AG10803 (cell line): ENCODE data around the gene WASL.

ENCODE experiments used
- DNase-seq: peaks from one replicate; pipeline ENCODE4 v3.0.0; 2010; ENCODE audit warnings: low read depth
- H3K4me3 ChIP-seq: 2 replicates; pipeline ENCODE4 v1.5.1; 2011; ENCODE audit warnings: mild to moderate bottlenecking, low read length, control low read depth
- TF ChIP-seq, protein P1 (sequence below): conservative IDR thresholded peaks from 2 replicates; pipeline ENCODE4 v1.5.1; 2011; ENCODE audit warnings: mild to moderate bottlenecking, low read length, control low read depth, inconsistent platforms

WASL gene

DNA sequence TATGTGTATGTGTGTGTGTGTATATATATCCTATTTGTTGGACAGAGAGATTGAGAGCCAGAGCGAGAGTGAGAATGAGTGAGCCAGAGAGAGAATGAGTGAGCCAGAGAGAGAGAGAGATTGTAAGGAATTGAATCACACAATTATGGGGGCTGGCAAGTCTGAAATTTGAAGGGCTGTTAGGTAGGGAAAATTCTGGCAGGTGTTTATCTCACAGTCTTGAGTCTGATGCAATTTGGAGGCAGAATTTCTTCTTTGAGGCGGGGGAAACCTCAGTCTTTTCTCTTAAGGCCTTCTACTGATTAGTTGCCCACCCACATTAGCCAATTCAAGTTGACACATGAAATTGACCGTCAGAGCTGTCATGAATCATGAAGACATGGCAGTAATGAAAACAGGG is 41.0 kb upstream of the WASL start:
- TF ChIP-seq, protein P1, sequence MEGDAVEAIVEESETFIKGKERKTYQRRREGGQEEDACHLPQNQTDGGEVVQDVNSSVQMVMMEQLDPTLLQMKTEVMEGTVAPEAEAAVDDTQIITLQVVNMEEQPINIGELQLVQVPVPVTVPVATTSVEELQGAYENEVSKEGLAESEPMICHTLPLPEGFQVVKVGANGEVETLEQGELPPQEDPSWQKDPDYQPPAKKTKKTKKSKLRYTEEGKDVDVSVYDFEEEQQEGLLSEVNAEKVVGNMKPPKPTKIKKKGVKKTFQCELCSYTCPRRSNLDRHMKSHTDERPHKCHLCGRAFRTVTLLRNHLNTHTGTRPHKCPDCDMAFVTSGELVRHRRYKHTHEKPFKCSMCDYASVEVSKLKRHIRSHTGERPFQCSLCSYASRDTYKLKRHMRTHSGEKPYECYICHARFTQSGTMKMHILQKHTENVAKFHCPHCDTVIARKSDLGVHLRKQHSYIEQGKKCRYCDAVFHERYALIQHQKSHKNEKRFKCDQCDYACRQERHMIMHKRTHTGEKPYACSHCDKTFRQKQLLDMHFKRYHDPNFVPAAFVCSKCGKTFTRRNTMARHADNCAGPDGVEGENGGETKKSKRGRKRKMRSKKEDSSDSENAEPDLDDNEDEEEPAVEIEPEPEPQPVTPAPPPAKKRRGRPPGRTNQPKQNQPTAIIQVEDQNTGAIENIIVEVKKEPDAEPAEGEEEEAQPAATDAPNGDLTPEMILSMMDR = no peak
- DNase-seq = no peak
- H3K4me3 ChIP-seq = no peak overlapping the region

GRCh38 chr7:123789206-123789784 is 40.5 kb upstream of the WASL start:
- TF ChIP-seq, protein P1 = no peak
- no peak overlapping the region for H3K4me3 ChIP-seq
- no peak for DNase-seq

DNA sequence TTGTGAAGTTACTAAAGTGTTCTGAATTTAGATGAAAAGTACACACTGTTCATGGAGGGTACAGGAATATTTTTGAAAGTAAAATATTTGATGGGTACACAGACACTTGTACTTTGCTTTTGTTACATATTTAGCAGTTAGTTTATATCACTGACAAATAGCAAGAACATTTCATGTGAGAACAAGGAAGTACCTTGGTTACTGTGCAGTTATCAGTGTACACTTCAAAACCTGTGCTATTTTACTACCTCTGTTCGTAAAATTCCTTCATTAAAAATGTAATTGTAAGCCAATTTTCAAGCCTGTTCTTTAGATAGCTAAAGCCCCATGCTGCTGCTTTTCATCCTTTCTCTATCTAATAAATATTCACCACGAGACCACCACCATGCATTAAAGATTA is 39.8 kb upstream of the WASL start:
- TF ChIP-seq, protein P1 = no peak
- no peak overlapping the region for H3K4me3 ChIP-seq
- no peak for DNase-seq

DNA sequence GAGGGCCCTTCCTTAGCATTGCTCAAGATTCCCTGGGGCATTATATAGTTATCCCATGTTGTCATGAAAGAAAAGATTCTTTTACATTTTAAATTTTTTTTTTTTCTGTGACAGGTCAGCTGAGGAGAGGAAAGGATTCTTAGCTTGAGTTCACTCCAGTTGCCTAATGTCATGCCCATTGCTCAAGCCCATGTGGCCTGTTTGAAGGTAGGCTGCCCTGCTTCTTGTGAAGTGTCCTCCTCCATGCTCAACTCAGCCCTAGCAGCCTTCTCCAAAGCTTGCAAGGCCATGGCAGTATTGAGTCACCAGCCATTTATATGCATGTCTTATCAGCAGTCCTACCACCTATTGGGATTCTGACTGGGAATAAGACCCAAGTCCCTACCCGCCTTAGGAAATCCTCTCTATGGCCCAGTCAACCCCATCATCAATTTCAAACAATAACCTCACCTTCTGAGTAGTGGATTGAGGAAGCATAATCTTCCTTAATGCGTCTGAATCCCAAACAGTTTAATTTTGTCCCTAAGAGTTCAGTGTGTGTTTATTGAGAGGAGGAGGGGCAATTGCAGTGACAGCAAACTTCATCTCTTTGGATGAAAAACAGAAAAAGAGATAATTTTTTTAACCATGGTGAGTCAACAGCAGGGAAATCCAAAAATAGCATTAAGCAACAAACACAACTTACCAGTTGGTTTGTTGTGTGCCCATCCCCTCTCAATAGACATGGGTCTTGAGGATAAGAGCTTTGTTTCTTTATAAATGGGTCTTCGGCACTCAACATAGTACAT is 38.6 kb upstream of the WASL start:
- no peak for DNase-seq
- TF ChIP-seq, protein P1 = no peak

GRCh38 chr7:123784263-123784662 is 35.5 kb upstream of the WASL start:
- no peak overlapping the region for H3K4me3 ChIP-seq
- DNase-seq = no peak
- TF ChIP-seq, protein P1 = no peak

More for the DNA sequence above, 38.6 kb upstream of the WASL start:
- H3K4me3 ChIP-seq = no peak overlapping the region

- TF ChIP-seq, protein P1 = no peak
- no peak for DNase-seq
- H3K4me3 ChIP-seq = no peak overlapping the region
Measured at GRCh38 chr7:123783820-123784219, 35.0 kb upstream of the WASL start.
